Posterior cingulate gyrus (tissue), 11 donors: ENCODE results near the gene ZMIZ1.

Experiments used
- DNase-seq, 10 donors: peaks; one replicate each; pipeline versions ENCODE4 v3.0.0 to v3.0.0-alpha.2; 2020 to 2021; ENCODE audit warnings: mixed read lengths in 3 of 10
- intact Hi-C: fragments of 100-400 bp; cut with DNase I; formaldehyde crosslinking; loops from one replicate; pipeline ENCODE4 v1.15.1; 2023

The ZMIZ1 gene

GRCh38 chr10:79173582-79174262 lies 105.0 kb downstream of the ZMIZ1 start:
- intact Hi-C loops, result no loop called here
- DNase-seq, result no peak

- DNase-seq, result no peak
- intact Hi-C loops, result no loop called here
These were observed 107.3 kb downstream of the ZMIZ1 start for GRCh38 chr10:79176052-79176501.

GRCh38 chr10:79176949-79177602 lies 108.3 kb downstream of the ZMIZ1 start:
- intact Hi-C loops, result no loop called here
- DNase-seq, result no peak

GRCh38 chr10:79178070-79178576 lies 109.4 kb downstream of the ZMIZ1 start:
- no peak for DNase-seq
- intact Hi-C loops, result no loop called here

- intact Hi-C loops, result no loop called here
- DNase-seq, result peak in 3 of 10 donors; percentile 18 to 84 (median 43)
These were observed 109.9 kb downstream of the ZMIZ1 start for GRCh38 chr10:79178614-79179163.

GRCh38 chr10:79179164-79179956 lies 110.6 kb downstream of the ZMIZ1 start:
- intact Hi-C loops, result no loop called here
- peak in 5 of 10 donors; percentile 43 to 90 (median 55) for DNase-seq

- intact Hi-C loops, result no loop called here
- DNase-seq, result no peak
These were observed 111.2 kb downstream of the ZMIZ1 start for GRCh38 chr10:79179957-79180309.

- intact Hi-C loops, result no loop called here
- no peak for DNase-seq
These were observed 111.9 kb downstream of the ZMIZ1 start for GRCh38 chr10:79180414-79181221.

GRCh38 chr10:79181227-79181626 lies 112.5 kb downstream of the ZMIZ1 start:
- no peak for DNase-seq
- intact Hi-C loops, result no loop called here

- no peak for DNase-seq
- intact Hi-C loops, result no loop called here
These were observed 113.1 kb downstream of the ZMIZ1 start for GRCh38 chr10:79181698-79182521.

- intact Hi-C loops, result no loop called here
- no peak for DNase-seq
These were observed 114.2 kb downstream of the ZMIZ1 start for GRCh38 chr10:79182781-79183467.

- intact Hi-C loops, result no loop called here
- DNase-seq, result no peak
These were observed 114.7 kb downstream of the ZMIZ1 start for GRCh38 chr10:79183468-79183865.

GRCh38 chr10:79184145-79184625 lies 115.4 kb downstream of the ZMIZ1 start:
- intact Hi-C loops, result no loop called here
- no peak for DNase-seq

GRCh38 chr10:79184657-79185056 lies 115.9 kb downstream of the ZMIZ1 start:
- intact Hi-C loops, result no loop called here

GRCh38 chr10:79185067-79185774 lies 116.5 kb downstream of the ZMIZ1 start:
- DNase-seq, result no peak
- intact Hi-C loops, result no loop called here

More at GRCh38 chr10:79184657-79185056, 115.9 kb downstream of the ZMIZ1 start:
- DNase-seq, result no peak

- intact Hi-C loops, result no loop called here
These were observed 117.1 kb downstream of the ZMIZ1 start for GRCh38 chr10:79185796-79186374.

GRCh38 chr10:79186486-79187120 lies 117.8 kb downstream of the ZMIZ1 start:
- intact Hi-C loops, result no loop called here
- no peak for DNase-seq

More at GRCh38 chr10:79185796-79186374, 117.1 kb downstream of the ZMIZ1 start:
- DNase-seq, result no peak
